Measurements from ENCODE around the gene ZNF487.
"Not testable (repeated sequence)": the region's sequence is repeated elsewhere in the genome, so short reads cannot be mapped to it uniquely, and the experiment has no call there.

Gene ZNF487

DNA sequence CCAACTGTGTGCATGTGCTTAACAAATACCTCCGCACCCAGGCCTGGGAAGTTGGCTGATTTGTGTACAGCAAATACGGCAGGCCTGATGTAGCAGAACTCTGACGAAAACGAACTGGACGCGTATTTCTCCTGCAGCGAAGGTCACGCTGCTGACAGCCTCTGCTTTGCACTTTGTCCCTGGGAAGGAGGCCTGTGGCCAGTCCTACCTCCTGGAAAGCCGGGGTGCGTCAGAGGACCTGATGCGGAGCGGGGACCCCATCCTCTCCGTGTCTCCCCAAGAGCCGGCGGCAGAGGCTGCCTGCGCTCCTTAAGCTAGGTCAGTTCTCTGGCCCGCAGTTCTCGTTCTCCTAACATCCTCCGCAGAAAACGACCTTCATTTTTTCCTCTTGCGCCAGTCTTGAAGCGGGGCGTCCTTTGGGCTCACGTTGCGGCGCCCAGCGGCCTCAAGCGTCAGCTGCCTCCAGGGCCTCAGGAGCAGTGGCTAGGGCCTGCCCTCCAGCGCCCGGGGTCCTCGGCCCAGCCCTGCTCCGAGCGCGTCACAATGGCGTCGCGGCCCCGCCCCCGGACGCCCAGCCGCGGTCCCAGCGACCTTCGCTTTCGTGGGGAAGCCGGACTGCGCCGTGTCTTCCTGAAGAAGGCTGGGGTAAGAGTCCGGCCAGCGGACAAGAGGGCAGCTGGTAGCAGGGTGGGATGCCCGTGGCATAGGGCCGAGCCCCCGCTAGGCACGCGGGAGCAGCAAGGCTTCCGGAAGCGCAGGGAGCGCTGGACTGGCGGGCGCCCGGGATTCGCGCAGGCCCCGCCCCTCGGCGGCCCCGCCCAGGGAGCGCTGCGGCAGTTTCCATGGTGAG lies at the start of gene ZNF487:
ZNF487 (plus strand) TSS at position 821 of the 850 bp plus-strand sequence. CDS start 38,703 bp downstream, outside the sequence.
- DNase-seq (ENCODE audit: low read depth, low spot score), result no peak
- H3K27ac ChIP-seq, result peak within 1 kb of the TSS; percentile 83

DNA sequence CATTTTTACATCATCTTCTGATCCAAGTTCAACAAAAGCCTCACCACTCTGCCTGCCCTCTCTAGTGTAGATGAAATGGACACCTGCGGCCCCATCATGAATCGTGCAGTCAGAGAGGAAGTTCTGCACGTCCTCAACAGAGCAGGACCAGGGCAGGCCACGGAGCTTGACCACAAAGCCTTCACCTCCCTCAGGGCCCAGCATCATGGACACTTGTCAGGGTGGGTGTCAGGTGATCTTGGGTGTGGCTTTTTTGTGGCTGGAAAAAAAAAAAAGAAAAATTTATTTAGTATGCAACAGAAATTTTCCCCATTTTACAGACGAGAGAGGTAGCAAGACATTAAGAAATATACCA lies 49.3 kb upstream of the ZNF487 start:
- no peak for DNase-seq (ENCODE audit: low read depth, low spot score)
- H3K27ac ChIP-seq, result no peak overlapping the region

DNA sequence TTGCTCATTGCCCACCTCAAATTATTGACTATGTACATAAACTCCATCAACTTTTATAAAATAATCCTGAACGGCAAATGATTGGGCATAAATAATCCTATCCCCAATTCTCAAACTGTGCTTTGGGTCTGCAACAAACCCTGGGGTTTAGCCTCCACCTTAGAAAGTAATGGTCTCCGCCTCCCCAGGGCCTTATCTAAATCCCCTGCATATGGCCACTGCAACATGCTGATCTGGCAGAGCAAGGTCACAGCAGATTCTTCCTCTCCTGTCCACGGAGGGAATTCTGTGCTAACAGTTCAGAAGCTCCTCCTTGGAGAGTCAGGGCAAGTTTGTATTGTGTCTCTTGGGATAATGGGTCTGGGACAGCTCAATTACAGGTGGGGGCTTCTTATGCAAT lies 47.0 kb upstream of the ZNF487 start:
- DNase-seq (ENCODE audit: low read depth, low spot score), result no peak
- no peak overlapping the region for H3K27ac ChIP-seq

DNA sequence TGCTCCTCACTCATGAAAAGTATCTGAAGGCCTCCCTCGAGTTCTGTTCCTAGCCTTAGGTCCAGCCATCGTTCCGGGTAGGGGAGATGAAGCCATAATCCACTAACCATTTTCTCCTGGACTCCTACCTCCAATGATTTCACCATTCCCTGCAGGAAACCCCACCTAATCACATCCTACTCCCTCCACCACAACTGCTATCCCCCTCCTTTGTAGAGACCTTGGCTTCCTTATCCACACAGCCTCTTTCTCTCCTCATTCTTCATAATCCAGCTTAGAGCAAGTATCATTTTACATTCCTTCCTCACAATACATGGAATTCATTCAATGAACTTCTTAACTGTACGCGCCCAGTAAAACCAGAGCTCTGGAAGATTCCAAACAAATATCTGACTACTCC lies 46.6 kb upstream of the ZNF487 start:
- no peak overlapping the region for H3K27ac ChIP-seq

DNA sequence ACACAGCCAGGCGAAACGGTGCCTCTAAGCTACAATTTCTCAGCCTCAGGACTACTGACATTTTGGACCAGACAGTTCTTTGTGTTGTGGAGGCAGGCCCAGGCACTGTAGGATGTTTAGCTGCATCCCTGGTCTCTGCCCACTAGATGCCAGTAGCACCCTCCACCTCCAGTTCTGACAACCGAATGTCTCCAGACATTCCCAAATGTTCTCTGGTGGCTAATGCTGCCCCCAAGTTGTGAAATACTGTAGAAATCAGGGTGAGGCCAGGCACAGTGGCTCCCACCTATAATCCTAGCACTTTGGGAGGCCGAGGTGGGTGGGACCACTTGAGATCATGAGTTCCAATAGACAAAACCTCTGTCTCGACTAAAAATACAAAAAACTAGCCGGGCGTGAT lies 46.2 kb upstream of the ZNF487 start:
- no peak overlapping the region for H3K27ac ChIP-seq
- DNase-seq (ENCODE audit: low read depth, low spot score), result no peak

More for the DNA sequence above, 46.6 kb upstream of the ZNF487 start:
- DNase-seq (ENCODE audit: low read depth, low spot score), result no peak

DNA sequence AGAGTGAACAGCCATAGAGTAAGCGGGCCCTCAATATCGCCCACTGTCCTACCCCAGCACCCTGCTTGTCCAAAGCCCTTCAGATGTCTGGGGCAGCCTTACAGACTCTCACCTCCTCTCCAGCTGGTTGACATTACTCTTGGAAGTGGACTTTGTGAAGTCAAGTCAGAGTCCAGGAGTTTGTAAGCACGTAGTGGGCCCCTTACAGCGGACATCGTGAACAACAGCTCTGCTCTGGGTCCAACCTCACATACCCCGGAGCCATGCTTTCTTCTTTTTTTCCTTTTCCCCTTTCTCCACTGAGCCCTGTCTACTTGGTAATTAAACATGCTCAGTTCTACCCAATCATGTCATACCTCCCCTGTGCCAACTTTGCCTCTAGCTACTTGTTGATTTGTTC lies 45.4 kb upstream of the ZNF487 start:
- DNase-seq (ENCODE audit: low read depth, low spot score), result no peak
- H3K27ac ChIP-seq, result no peak overlapping the region

DNA sequence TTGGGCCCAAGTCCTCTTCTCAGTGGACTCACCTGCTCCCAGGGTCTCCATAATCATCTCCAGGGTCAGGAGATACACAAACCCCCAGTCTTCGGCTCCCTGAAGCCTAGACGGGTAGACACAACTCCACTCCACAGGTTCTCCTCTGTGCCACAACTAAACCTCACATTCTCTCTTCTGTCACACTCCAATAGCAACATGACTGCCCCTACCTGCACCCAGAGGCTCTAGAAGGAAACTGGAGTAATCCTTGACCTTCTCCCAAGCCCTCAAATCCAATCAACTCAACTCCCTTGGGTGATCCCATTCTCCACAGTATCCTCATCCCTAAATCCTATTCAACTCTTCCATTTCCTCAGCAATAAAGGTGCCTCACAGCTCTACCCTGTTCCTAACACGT lies 44.2 kb upstream of the ZNF487 start:
- no peak overlapping the region for H3K27ac ChIP-seq
- DNase-seq (ENCODE audit: low read depth, low spot score), result no peak

DNA sequence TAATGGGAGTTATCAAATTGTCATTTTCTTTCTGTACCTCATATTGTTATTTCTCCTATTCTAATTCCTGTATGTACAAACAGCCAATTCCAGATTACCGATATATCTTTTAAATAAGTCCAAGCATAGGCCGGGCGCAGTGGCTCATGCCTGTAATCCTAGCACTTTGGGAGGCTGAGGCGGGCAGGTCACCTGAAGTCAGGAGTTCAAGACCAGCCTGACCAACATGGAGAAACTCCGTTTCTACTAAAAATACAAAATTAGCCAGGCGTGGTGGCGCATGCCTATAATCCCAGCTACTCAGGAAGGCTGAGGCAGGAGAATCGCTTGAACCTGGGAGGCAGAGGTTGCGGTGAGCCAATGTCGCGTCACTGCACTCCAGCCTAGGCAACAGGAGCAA lies 43.7 kb upstream of the ZNF487 start:
- DNase-seq (ENCODE audit: low read depth, low spot score); H3K27ac ChIP-seq: not testable (repeated sequence)

DNA sequence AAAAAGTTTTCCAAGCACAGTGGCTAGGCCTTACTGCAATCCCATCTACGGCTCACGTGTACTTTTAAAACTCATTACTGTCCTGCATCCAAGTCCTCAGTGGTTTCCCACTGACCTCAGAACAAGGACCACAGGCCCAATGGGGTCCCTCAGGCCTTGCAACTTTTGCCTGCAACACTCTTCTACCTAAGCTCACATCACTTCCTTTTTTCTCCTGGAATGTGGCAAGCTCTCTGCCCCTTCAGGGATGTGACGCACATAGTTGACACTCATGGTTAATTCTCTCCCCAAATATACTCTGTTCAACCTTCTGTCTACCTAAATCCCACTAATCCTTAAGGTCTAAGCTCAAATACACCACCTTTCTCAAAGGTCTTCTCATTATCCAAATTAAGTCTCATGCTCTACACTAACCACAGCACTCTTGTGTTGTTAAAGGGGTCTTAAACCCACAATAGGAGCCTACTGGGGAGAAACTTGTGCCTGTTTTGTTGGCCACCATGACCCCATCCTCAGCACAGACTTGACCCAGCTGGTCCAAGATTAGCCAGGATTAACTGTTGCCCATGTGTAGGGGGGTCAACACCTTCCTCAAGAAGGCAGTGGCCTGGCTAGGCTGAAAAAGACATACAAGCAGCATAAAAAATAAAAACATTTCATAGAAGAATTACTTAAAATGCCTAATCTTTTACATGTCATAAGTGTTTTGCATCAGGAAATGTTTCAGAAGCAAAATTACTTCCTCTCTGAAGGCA lies 43.1 kb upstream of the ZNF487 start:
- DNase-seq (ENCODE audit: low read depth, low spot score), result no peak
- no peak overlapping the region for H3K27ac ChIP-seq

DNA sequence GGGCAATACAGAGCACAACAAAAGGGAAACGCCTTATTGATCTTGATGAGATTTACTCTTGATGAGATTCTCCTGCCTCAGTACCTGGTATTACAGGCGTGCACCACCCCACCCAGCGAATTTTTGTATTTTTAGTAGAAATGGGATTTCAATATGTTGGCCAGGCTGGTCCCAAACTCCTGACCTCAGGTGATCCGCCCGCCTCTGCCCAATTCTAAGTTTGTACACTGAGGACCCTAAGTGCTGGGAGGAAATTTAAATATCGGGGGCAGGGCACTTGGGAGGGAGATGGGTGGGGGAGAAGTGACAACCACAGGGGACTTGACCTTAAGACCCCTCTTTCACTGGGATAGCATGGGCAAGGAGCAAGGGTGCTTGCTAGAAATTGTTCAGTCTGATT lies 42.0 kb upstream of the ZNF487 start:
- peak overlapping the region; percentile 92 for H3K27ac ChIP-seq

DNA sequence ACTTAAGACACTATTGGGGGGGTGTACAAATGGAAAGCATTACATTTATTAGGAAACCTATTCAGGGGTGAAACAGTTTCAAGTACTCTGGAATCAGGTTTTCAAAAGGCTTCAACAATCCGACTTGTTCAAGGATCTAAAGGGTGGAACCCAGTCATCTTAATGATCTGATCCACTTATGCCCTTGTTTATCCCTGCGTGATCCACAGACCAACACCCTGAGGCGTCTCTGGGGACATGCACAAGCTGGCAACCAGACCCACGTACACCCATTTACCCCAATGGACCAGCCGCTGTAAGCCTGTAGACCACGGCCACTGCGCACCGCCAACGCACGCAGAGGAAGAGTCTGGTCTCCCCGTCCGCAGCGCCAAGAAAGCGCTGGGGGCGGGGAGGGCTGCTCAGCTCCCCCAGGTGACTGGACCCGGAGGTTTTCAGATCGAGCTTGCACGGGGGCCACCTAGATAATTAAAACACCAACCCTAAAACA lies 41.3 kb upstream of the ZNF487 start:
- no peak for DNase-seq (ENCODE audit: low read depth, low spot score)
- peak overlapping the region; percentile 92 for H3K27ac ChIP-seq

More for the DNA sequence above, 42.0 kb upstream of the ZNF487 start:
- DNase-seq (ENCODE audit: low read depth, low spot score), result no peak

DNA sequence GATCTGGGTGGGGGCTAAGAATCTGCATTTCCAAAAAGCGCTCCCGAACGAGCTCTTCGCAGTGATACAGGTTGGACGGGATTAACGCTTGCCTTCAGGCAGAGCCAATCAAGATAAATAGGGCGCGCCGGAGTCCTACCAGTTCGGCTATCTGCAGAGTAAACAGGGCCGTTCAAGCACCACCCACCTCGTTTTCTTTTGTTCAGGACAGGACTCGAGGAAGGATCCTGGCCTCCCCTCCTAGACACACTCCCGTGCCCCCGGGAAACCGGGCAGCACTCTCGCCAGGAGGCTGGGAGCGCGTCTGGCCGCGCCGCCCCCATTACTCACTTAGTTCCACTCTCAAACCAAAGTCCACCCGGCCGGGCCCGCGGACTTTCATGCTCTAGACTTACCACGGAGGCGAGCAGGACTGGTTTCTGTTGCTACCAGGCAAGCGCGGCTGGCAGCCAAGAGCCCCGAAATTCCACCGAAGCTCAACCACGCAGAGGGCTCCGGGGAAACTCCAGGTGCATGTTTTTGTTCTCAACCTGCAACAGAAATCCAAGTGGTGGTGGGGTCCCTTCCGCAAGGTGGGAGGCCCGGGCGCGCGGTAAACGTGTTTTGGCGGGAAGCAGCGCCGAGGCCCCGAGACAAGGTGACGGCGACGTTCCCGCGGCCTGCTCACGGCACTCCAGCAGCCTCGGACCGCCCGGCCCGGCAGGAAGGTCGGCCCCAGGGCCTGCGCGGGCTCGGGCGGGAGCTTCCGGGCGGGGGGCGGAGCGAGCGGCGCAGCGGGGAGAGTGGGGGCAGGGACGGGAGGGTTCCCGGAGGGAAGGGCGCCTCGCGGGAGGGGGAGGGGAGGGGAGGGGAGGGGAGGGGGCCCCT lies 40.6 kb upstream of the ZNF487 start:
- H3K27ac ChIP-seq, result peak overlapping the region; percentile 92
- DNase-seq (ENCODE audit: low read depth, low spot score), result no peak

DNA sequence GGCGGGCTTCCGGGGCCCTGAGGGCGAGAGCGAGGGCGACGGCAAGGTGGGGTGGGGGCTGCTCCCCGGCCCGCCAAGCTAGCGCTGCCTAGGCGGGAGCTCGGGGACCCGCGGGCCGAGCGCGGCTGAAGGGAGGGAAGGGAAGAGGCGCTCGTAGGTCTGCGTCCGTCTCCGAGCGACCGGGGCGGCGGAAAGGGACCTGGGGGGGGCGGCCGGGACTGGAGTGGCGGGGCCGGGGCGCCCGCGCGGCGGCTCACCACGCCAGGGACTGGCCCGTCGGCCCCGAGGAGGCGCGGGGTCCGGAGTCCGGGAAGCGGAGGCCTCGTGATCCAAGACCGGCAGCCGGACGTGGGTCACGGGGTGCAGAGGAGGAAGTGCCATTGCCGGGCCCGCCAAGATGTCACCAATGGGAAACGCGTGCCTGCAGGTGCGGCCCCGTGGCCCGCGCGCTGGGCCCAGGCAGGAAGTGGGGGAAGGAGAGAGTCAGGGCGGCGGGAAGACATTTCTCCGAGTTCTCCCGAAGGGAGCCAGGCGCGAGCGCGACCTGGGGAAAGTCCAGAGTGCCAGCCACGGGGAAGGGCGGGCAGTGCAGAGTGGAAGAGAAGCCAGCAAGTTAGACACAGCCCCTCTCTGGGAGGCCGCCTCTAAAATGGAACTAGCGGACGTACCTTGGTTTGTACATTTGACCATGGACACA lies 39.8 kb upstream of the ZNF487 start:
- H3K27ac ChIP-seq, result peak overlapping the region; percentile 92
- no peak for DNase-seq (ENCODE audit: low read depth, low spot score)

DNA sequence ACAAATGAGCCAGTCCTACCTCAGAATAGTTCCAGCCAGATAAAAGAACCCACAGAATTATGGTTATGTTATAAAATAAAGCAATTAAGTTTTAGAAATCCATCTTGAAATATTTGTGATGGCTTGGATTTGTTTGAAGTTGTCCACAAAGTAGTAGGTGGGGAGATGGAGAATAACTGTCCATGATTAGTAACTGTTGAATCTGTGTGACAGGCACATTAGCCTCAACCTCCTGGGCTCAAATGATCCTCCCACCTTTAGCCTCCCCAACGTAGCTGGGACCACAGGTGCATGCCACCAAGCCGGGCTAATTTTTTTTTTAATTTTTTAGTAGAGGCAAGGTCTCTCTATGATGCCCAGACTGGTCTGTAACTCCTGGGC lies 38.0 kb upstream of the ZNF487 start:
- DNase-seq (ENCODE audit: low read depth, low spot score), result no peak
- peak overlapping the region; percentile 92 for H3K27ac ChIP-seq

DNA sequence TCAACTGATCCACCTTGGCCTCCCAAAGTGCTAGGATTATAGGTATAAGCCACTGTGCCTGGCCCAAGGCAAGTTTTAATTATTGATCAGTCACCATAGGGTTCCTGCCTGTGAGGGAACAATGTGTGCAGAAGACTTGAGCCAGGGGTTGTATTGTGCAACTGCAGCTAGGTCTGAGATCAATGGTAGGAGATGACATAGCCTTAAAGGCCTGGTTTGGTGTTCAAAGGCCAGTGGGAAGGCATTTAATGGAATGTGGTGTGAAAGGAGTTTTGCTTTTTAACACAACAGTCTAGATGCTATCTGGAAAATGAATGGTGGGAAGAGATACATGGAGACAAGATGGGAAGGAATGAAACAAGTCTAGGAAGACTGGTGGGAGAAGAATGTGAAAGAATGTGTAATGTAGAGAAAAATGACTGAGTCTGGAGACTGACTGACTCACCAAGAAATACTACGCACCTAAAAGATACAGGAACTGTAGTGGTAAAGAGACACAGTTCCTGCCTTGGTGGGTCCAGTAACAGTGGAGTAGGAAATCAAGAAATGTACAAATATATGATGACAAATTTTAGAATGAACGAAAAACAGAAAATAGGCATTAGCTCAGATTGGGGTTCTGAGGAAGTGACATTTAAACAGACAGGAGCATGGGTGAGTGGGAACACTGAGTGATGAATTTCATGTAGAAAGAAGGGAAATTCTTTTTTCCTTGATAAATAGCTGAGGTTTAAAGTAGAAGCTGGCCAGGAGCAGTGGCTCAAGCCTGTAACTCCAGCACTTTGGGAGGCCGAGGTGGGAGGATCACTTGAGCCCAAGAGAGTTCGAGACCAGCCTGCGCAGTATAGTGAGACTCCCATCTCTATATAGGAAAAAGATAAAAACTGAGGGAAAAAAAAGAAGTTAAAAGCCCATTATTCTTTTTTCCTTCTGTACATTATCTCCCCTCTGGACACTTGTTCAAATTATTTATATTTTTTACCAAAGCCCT lies 37.3 kb upstream of the ZNF487 start:
- H3K27ac ChIP-seq, result peak overlapping the region; percentile 92
- no peak for DNase-seq (ENCODE audit: low read depth, low spot score)

DNA sequence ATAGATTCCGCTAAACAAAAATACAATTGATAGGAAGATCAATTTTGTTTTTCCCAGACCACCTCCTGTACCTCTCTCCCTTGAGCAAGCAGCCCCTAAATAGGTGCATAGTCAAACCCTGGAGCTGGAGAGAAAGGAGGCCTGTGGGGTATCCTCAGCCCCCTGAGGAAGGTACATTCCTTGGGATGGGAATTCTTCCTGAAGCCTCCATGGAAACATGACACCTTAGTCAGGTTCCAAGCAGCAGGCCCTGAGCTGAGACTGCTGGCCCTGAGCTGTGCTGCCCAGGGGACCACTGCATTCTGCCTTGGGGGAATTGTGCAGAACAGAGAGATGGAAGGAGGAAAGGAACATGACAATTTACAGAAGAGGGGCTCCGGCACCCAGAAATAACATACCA lies 35.3 kb upstream of the ZNF487 start:
- H3K27ac ChIP-seq, result peak overlapping the region; percentile 8
- DNase-seq (ENCODE audit: low read depth, low spot score), result no peak

DNA sequence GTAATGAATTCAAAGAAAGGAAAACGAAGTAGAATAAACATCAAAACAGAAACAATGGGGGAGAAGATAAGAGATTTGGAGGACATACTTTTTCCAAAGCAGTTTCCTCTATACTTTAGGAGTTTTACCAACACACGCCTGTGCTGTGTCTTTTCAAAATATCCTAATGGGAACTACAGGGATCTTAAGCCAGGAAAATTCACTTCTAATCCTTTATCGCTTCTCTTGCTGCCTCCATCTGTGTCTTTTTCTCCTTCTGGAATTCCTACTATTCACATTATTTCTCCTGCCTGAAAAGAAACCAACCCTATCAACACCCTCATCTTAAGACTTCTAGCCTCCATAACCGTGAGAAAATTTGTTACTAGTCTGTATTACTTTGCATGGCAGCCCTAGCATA lies 34.7 kb upstream of the ZNF487 start:
- peak overlapping the region; percentile 8 for H3K27ac ChIP-seq
- no peak for DNase-seq (ENCODE audit: low read depth, low spot score)

DNA sequence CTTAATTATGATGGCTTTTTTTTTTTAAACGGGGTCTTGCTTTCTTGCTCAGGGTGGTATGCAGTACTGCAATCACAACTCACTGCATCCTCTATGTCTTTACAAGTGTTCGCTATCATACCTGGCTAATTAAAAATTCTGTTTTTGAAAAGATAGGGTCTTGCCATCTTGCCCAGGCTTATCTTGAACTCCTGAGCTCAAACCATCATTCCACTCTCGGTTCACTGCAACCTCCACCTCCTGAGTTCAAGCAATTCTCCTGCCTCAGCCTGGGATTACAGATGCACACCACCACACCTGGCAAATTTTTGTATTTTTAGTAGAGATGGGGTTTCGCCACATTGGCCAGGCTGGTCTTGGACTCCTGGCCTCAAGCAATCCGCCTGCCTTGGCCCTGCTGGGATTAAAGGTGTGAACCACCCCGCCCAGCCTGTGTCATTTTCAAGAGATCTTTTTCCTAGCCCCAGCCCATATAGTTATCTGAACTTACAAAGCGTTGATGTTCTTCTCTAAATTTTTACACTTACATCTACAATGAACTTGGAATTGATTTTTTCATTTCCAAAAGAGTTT lies 33.9 kb upstream of the ZNF487 start:
- H3K27ac ChIP-seq, result peak overlapping the region; percentile 38
- DNase-seq (ENCODE audit: low read depth, low spot score), result no peak

Data from epithelial cell of prostate (primary cell).